Esophagus (tissue), 2 donors: ENCODE results near the gene PDK1. TPM values are rescaled to one million over a fixed set of nuclear protein-coding genes. Genes with fewer than 3 reads are reported as not detected.
A peak's percentile ranks its signal among the peaks of the same experiment; 100 is the strongest.
"Not testable (repeated sequence)": the region's sequence is repeated elsewhere in the genome, so short reads cannot be mapped to it uniquely, and the experiment has no call there.

Source experiments
- H3K27ac ChIP-seq, 2 donors: one replicate each; pipeline ENCODE4 v1.5.1; 2013; ENCODE audit warnings: low read depth in 2 of 2, mild to moderate bottlenecking in 2 of 2, inconsistent platforms in 1 of 2, low read length in 1 of 2, moderate library complexity in 1 of 2
- H3K27me3 ChIP-seq, 2 donors: one replicate each; pipeline ENCODE4 v1.6.1; 2013; ENCODE audit warnings: low read length in 2 of 2, control low read depth in 1 of 2, mild to moderate bottlenecking in 1 of 2; ENCODE audit not compliant: insufficient read depth in 2 of 2, control insufficient read depth in 1 of 2
- H3K36me3 ChIP-seq, 2 donors: one replicate each; pipeline ENCODE4 v1.6.1; 2013; ENCODE audit warnings: low read length in 1 of 2; ENCODE audit not compliant: control insufficient read depth in 2 of 2, insufficient read depth in 2 of 2
- H3K4me1 ChIP-seq, 2 donors: one replicate each; pipeline ENCODE4 v1.6.1; 2013; ENCODE audit warnings: low read length in 1 of 2; ENCODE audit not compliant: control insufficient read depth in 2 of 2, insufficient read depth in 2 of 2
- H3K4me3 ChIP-seq, 2 donors: one replicate each; pipeline ENCODE4 v1.5.1; 2013; ENCODE audit warnings: low read length in 2 of 2, mild to moderate bottlenecking in 2 of 2, low read depth in 1 of 2, moderate library complexity in 1 of 2
- H3K9me3 ChIP-seq, 2 donors: one replicate each; pipeline ENCODE4 v1.6.1; 2013; ENCODE audit warnings: mild to moderate bottlenecking in 2 of 2, low read depth in 1 of 2, low read length in 1 of 2, moderate library complexity in 1 of 2; ENCODE audit not compliant: control insufficient read depth in 2 of 2, insufficient read depth in 1 of 2
- WGBS, 2 donors: extraction: QIAGEN DNeasy Blood & Tissue Kit; methylation state at CpG; one replicate each; pipeline ENCODE4 v1.1.7; 2013; 5-methylcytosine and 5-hydroxymethylcytosine counted together
- polyA plus RNA-seq, 2 donors: library from polyadenylated mRNA; stranded (reverse); fragments of 200-250 nt; gene quantifications; one replicate each; pipeline ENCODE4 v1.2.3, GENCODE V29; 2013
- donor health status: healthy with polysubstance abuse.
- donor health status: Bipolar disorder and iron deficiency.

PDK1 gene
- polyA plus RNA-seq, 2 donors, result 3.7 to 5.4 TPM

GRCh38 chr2:172549802-172550201 lies 6.1 kb upstream of the PDK1 start:
- H3K4me1 ChIP-seq, H3K27me3 ChIP-seq, H3K36me3 ChIP-seq, H3K27ac ChIP-seq, H3K9me3 ChIP-seq, H3K4me3 ChIP-seq: not testable (repeated sequence)
- 65% methylated on average over 1 of the region's 1 CpG for WGBS, 2 donors

- no peaks in the 10 kb centered on the region for H3K27me3 ChIP-seq
- H3K4me3 ChIP-seq, result no peak overlapping the region
- no peaks in the 10 kb centered on the region for H3K36me3 ChIP-seq
- no peak overlapping the region for H3K27ac ChIP-seq
- no peaks in the 10 kb centered on the region for H3K9me3 ChIP-seq
- H3K4me1 ChIP-seq, result peaks cover 0 to 3% of the 10 kb centered on the region in 2 donors
Observed at GRCh38 chr2:172550419-172550818, 5.5 kb upstream of the PDK1 start.

- Histone ChIP-seq H3K36me3 (no peaks in the 10 kb centered on the region), H3K9me3 (no peaks in the 10 kb centered on the region), H3K27ac (no peak overlapping the region), H3K4me1 (peaks cover 0 to 3% of the 10 kb centered on the region in 2 donors), H3K4me3 (no peak overlapping the region), H3K27me3 (no peaks in the 10 kb centered on the region)
Observed at GRCh38 chr2:172551271-172551670, 4.6 kb upstream of the PDK1 start.

- Histone ChIP-seq H3K9me3 (no peaks in the 10 kb centered on the region), H3K27me3 (no peaks in the 10 kb centered on the region), H3K27ac (no peak overlapping the region), H3K36me3 (no peaks in the 10 kb centered on the region), H3K4me3 (no peak overlapping the region), H3K4me1 (peaks cover 0 to 3% of the 10 kb centered on the region in 2 donors)
- WGBS, 2 donors, result 81 to 84% methylated on average over 4 of the region's 4 CpGs
Observed at GRCh38 chr2:172552547-172553291, 3.2 kb upstream of the PDK1 start.

GRCh38 chr2:172554352-172555271 lies 1.3 kb upstream of the PDK1 start:
- Histone ChIP-seq H3K36me3 (no peaks in the 10 kb centered on the region), H3K27me3 (no peaks in the 10 kb centered on the region), H3K4me1 (peaks cover 0 to 3% of the 10 kb centered on the region in 2 donors), H3K4me3 (peak overlapping the region in 1 of 2 donors; percentile 79), H3K9me3 (no peaks in the 10 kb centered on the region), H3K27ac (peak overlapping the region in 1 of 2 donors; percentile 18)
- WGBS, 2 donors, result 62 to 69% methylated on average over 18 of the region's 18 CpGs

- H3K27ac ChIP-seq, result peak overlapping the region; percentile 77 to 98
- peaks cover 0 to under 1% of the 10 kb centered on the region in 2 donors for H3K36me3 ChIP-seq
- peaks cover 0 to 3% of the 10 kb centered on the region in 2 donors for H3K4me1 ChIP-seq
- WGBS, 2 donors, result 9% methylated on average over 8 of the region's 8 CpGs
- no peaks in the 10 kb centered on the region for H3K9me3 ChIP-seq
- peak overlapping the region; percentile 66 to 79 for H3K4me3 ChIP-seq
- H3K27me3 ChIP-seq, result no peaks in the 10 kb centered on the region
Observed at GRCh38 chr2:172555272-172555521, 693 bp upstream of the PDK1 start.

- H3K27me3 ChIP-seq, result no peaks in the 10 kb centered on the region
- no peaks in the 10 kb centered on the region for H3K9me3 ChIP-seq
- WGBS, 2 donors, result 2% methylated on average over 41 to 52 of the region's 52 CpGs
- H3K4me1 ChIP-seq, result peaks cover 0 to 3% of the 10 kb centered on the region in 2 donors
- H3K27ac ChIP-seq, result peak overlapping the region; percentile 95 to 96
- peak overlapping the region; percentile 66 to 79 for H3K4me3 ChIP-seq
- H3K36me3 ChIP-seq, result peaks cover 0 to 4% of the 10 kb centered on the region in 2 donors
Observed at GRCh38 chr2:172556284-172557033, 569 bp downstream of the PDK1 start.

- Histone ChIP-seq H3K27me3 (no peaks in the 10 kb centered on the region), H3K4me3 (no peak overlapping the region), H3K36me3 (peaks cover 0 to 4% of the 10 kb centered on the region in 2 donors), H3K9me3 (no peaks in the 10 kb centered on the region), H3K4me1 (peaks cover 0 to 3% of the 10 kb centered on the region in 2 donors), H3K27ac (no peak overlapping the region)
- 75 to 88% methylated on average over 5 of the region's 5 CpGs for WGBS, 2 donors
Observed at GRCh38 chr2:172558372-172558771, 2.5 kb downstream of the PDK1 start.

- H3K4me3 ChIP-seq, result no peak overlapping the region
- H3K27ac ChIP-seq, result no peak overlapping the region
- no peaks in the 10 kb centered on the region for H3K4me1 ChIP-seq
- H3K36me3 ChIP-seq, result peaks cover 0 to 4% of the 10 kb centered on the region in 2 donors
- no peaks in the 10 kb centered on the region for H3K27me3 ChIP-seq
- WGBS, 2 donors, result 61 to 74% methylated on average over 2 of the region's 2 CpGs
- H3K9me3 ChIP-seq, result no peaks in the 10 kb centered on the region
Observed at GRCh38 chr2:172560721-172561120, 4.8 kb downstream of the PDK1 start.
